NCI-H1092 treated with DMSO at 0.1 percent for 48 hours (cell line): ENCODE data around the gene BTBD9.

Experiments used
- DNase-seq: peaks from one replicate; lab custom pipeline; 2025; lab: John Stamatoyannopoulos, UW

BTBD9 gene

DNA sequence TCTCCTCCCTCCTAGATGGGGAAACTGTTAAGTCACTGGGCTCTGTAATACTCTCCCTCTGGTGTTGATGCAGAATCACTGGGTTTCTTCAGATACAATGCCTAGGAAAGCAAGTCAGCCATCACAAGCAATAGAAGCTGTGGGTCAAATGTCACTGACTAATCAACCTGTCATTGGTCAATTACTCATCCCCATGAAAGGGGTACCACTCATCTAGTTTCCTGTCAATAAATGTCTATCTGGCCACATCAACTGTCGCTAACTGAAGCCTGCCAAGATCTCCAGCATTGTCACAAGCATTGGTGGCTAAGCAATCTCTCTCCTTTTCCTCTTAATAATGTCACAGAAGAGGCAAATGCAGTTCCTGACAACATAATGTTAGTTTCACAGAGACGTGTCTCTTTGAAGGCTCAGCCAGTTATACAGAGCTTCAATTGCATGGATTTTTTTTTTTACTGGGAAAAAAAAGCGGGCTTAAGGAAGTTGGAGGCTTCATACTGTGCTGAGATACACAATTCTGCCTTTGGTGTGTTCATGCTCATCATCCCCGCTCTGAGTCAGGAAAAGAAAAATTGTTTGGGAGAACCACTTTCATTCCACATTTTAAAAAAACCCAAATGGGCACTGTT is 355.9 kb downstream of the BTBD9 start:
- DNase-seq = no peak

GRCh38 chr6:38282911-38283310 is 356.8 kb downstream of the BTBD9 start:
- no peak for DNase-seq

DNA sequence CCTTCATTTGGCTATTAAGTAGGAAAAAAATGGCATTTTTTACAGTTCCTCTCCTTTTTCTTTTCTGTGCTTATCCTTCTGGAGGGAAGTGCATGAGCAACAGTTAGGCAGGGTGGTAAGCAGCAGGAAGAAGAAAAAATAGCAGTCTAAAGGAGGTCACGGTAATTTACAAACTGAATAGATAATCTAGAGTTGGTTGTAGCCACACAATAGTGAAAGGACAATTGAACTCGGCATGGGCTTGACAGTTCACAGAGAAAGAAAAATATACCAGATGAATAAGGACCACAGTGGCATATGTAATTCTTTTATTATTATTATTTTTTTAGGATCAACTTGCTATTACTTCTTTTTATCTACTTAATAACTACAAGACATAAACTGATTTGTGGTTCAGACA is 358.6 kb downstream of the BTBD9 start:
- DNase-seq = no peak

GRCh38 chr6:38279963-38280588 is 359.7 kb downstream of the BTBD9 start:
- DNase-seq = no peak

DNA sequence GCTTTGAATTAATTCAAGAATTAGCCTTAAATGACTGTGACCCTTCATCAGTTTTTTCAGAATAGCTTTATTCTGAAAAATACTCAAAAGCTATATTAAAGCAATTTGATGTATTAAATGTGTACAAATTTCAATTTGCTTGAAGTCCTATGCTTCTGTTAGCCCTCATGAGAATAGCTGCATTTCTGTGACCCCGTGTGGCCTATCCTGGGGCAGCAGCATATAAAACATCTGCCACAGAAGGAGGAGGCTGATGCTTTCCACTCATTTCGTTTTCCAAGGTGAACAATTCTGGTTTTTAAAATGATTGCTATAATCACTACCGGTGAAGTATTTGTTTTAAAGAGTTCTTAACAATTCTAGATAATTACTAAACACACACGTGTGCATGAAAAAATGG is 360.3 kb downstream of the BTBD9 start:
- DNase-seq = no peak

DNA sequence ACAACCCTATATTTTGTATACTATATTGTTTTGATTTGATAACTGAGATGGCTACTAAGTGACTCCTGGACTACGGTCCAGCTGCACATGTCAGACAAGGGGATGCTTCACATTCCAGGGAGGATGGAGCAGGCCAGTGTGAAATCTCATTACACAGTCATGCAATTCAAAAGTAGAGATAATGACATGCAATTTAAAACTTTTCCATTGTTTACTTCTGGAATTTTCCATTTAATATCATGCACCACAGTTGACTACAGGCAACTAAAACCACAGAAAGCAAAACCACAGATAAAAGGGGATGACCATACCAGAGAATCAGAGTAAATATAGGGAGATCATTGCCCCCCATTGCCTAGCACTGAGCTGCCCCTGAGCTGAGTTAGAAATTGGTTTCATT is 366.4 kb downstream of the BTBD9 start:
- no peak for DNase-seq

DNA sequence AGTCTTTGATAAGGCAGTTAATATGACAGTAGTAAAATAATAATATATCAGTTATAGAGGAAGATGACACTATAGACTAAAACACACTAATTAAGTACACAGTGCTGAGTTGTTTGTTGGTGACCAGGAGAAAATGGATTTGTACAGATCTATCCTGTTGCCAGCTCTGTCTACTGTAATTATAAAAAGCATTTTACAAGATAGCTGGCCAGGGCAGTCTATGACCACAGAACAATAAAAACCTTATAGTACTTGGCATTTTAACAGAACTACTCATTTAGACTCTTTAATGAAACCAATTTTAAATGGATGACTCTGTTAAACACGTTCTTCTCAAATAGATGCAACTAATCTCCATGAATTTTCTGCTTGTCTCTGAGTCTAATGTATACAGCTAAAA is 367.5 kb downstream of the BTBD9 start:
- DNase-seq = no peak

DNA sequence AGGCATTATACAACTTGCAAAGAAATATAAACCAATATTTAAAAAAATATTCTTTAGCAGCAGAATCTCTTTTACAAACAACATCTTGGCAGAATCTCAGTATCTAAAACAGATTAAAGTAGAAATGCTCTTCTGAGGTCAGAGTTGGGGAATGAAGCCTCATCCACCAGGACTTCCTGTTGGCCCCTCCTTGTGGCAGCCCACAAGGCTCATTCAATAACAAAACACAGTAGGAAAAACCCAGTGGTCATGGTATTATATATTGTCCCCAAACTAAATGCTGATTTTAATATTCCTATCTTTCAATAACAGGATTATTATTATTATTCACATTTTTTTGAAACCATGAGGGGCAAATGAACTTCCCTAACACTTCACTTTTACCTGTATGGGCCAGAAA is 368.6 kb downstream of the BTBD9 start:
- DNase-seq = no peak

- no peak for DNase-seq
Measured at GRCh38 chr6:38270367-38270766, 369.4 kb downstream of the BTBD9 start.

GRCh38 chr6:38269461-38270172 is 370.1 kb downstream of the BTBD9 start:
- DNase-seq = no peak

GRCh38 chr6:38268342-38268741 is 371.4 kb downstream of the BTBD9 start:
- DNase-seq = no peak

DNA sequence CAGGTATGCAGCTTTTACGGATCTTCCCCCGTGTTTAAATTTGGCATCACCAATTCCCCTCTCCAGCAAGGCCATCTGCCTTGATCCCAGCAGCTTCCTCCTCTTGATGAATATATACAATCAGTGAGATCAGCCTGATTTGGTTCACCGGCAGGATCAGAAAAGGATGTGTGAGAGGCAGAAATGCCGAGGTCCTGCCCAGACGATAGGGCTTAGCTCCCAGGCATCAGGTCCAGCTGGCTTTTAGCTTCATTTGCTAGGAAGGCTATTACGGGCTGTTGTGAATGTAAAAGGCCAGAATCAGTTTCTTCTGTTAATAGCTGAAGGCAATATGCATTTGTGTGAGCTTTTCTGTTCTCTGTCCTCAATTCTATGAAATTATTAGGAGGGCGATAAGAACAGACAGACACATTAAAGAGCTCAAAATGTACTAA is 372.8 kb downstream of the BTBD9 start:
- no peak for DNase-seq

GRCh38 chr6:38264605-38265004 is 375.1 kb downstream of the BTBD9 start:
- DNase-seq = no peak

DNA sequence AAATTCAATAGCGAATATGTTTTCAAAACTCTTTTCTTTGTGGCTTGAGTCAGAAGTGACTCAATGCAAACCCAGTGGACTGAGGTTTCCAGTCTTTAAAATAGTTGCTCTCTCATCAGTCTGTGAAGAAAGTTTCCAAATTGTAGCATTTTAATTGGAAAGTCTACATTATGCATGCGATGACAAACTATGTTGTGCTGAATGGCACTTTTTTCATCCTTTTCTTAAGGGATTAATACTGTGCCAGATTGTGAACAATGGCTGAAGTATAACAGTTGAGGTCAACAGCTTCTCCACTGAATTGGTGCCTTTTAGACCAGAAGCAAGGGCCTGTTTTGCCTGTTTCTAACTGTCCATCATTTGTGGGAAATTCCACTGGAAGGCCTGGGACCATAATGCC is 377.1 kb downstream of the BTBD9 start:
- no peak for DNase-seq

- no peak for DNase-seq
Measured at GRCh38 chr6:38262026-38262425, 377.7 kb downstream of the BTBD9 start.

DNA sequence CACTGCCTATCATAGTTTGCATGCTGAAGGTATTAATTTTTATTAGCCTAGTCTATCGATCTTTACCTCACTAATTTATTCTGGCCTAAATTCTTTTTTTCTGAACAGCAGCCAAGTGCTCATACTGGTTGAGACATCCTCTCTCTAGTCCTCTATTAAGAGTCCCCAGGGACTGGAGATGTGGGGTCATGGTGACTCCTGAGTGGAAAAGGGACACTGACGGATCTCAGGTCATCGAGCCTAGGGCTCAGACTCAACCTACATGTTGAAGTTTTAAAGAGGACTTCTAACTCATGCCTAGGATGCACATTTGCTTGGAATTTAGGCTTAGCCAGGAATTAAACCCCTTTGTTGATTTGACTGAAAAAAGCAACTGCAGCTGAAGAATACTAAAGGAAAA is 378.1 kb downstream of the BTBD9 start:
- peak; percentile 48 for DNase-seq

DNA sequence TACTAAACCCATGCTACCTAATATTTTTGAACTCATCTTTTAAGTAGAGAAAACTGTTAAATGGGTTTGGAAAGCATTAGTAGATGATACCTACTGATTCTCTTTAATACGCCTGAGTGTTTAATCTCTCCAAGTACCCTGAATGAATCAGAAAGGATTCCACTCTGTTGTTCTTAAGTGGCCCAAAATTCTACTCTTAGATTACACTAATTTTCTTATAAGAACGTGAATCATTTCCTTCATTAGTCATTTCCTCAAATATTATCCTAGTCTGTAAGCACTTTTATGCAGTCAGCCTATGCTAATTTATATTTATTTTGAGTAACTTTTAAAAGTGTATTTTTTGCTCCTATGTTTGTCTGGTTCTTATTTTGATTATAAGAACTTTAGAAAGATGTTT is 380.0 kb downstream of the BTBD9 start:
- no peak for DNase-seq

GRCh38 chr6:38248500-38249234 is 391.1 kb downstream of the BTBD9 start:
- DNase-seq = no peak

- no peak for DNase-seq
Measured at GRCh38 chr6:38245295-38245694, 394.4 kb downstream of the BTBD9 start.

DNA sequence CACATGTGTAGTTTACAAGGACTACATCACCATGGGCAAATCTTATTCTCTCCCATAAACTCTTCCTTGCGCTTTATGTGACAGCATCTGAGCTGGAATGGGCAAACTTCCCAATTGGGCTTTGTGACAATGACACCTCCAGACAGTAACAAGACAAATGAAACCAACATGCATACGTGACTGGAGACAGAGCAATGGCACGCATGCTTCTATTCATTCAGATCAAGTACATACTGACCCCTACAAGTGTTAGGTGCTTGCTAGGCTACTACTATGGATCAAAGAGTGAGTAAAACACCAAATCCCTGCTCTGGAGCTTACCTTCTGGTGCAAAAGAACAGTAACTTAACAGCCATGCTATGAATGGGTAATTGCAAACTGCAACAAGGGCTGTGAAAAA is 394.9 kb downstream of the BTBD9 start:
- no peak for DNase-seq

DNA sequence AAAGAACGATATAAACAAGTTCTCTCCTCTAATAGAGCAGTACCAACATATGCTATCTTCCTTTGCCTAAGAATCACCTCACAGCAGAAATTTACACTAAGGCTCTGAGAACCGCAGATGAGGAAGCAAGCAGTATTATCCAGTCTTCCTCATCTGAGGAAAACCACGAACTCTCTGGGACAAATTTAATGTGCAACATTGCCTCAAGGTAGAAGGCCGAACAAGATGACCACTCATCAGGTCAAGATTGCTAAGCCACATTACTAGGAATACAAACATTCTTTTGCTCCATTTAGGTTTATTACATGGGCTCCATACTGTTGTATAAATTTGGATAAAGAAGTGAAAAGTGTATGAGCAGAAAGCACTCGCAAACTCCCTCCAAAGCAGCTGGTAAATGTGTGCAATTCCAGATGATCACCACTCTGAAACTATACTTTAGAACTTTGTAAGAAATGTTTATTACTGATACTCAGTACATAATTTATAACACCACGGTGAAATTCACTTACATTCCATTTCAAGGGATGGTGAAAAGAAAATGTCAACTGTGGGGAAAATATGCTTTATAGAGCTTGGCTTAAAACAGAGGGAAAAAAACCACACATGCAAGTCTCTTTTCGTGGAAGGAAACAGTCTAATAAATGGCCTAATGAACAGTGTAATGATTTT is 398.4 kb downstream of the BTBD9 start:
- no peak for DNase-seq
